CD4-positive, alpha-beta T cell treated with Interleukin-10 for 1 hour (primary cell): ENCODE results near the gene SRSF7.
A peak's percentile ranks its signal among the peaks of the same experiment; 100 is the strongest.
"Not testable (repeated sequence)": the region's sequence is repeated elsewhere in the genome, so short reads cannot be mapped to it uniquely, and the experiment has no call there.

Experiments used
- DNase-seq: peaks from one replicate; pipeline ENCODE4 v3.0.0-alpha.2; 2020

SRSF7 gene

GRCh38 chr2:38728694-38729093, 22.5 kb downstream of the SRSF7 start:
- no peak for DNase-seq

- DNase-seq, result no peak
These were observed 23.5 kb downstream of the SRSF7 start for GRCh38 chr2:38727661-38728060.

GRCh38 chr2:38723173-38723572, 28.0 kb downstream of the SRSF7 start:
- no peak for DNase-seq

- peak; percentile 56 for DNase-seq
These were observed 28.7 kb downstream of the SRSF7 start for GRCh38 chr2:38722271-38723061.

GRCh38 chr2:38720613-38721241, 30.4 kb downstream of the SRSF7 start:
- no peak for DNase-seq

- DNase-seq, result no peak
These were observed 31.5 kb downstream of the SRSF7 start for GRCh38 chr2:38719706-38720105.

- no peak for DNase-seq
These were observed 32.6 kb downstream of the SRSF7 start for GRCh38 chr2:38718601-38719000.

GRCh38 chr2:38716185-38716584, 35.0 kb downstream of the SRSF7 start:
- no peak for DNase-seq

GRCh38 chr2:38714941-38715340, 36.2 kb downstream of the SRSF7 start:
- not testable (repeated sequence) for DNase-seq

- no peak for DNase-seq
These were observed 37.8 kb downstream of the SRSF7 start for GRCh38 chr2:38713338-38713737.

GRCh38 chr2:38712871-38713270, 38.3 kb downstream of the SRSF7 start:
- DNase-seq, result no peak

GRCh38 chr2:38712413-38712812, 38.7 kb downstream of the SRSF7 start:
- no peak for DNase-seq

- DNase-seq, result no peak
These were observed 39.6 kb downstream of the SRSF7 start for GRCh38 chr2:38711558-38711957.

- peak; percentile 70 for DNase-seq
These were observed 41.5 kb downstream of the SRSF7 start for GRCh38 chr2:38709567-38710194.

- DNase-seq, result no peak
These were observed 42.1 kb downstream of the SRSF7 start for GRCh38 chr2:38708900-38709566.

- peak; percentile 27 for DNase-seq
These were observed 42.7 kb downstream of the SRSF7 start for GRCh38 chr2:38708491-38708890.

- no peak for DNase-seq
These were observed 44.3 kb downstream of the SRSF7 start for GRCh38 chr2:38706846-38707345.

- DNase-seq, result no peak
These were observed 46.5 kb downstream of the SRSF7 start for GRCh38 chr2:38704664-38705063.

- DNase-seq, result not testable (repeated sequence)
These were observed 47.8 kb downstream of the SRSF7 start for GRCh38 chr2:38703336-38703735.

- no peak for DNase-seq
These were observed 48.7 kb downstream of the SRSF7 start for GRCh38 chr2:38702413-38702812.

GRCh38 chr2:38701542-38701941, 49.6 kb downstream of the SRSF7 start:
- no peak for DNase-seq

GRCh38 chr2:38700881-38701458, 50.2 kb downstream of the SRSF7 start:
- no peak for DNase-seq
